Karpas-422 (cell line): Measurements from ENCODE around the gene SEMA5B. TPM values are rescaled to one million over a fixed set of nuclear protein-coding genes. Genes with fewer than 3 reads are reported as not detected.

Experiments used
- DNase-seq: peaks from one replicate; pipeline ENCODE4 v3.0.0-alpha.2; 2015
- H2AFZ ChIP-seq: fragments of 200-600 bp; sonication (generic); 2 replicates; pipeline ENCODE4 v1.6.1; 2014; ENCODE audit warnings: antibody characterized with exemption, low read length, mixed read lengths
- H3K27ac ChIP-seq: fragments of 200-600 bp; sonication (generic); 2 replicates; pipeline ENCODE4 v1.5.1; 2014; ENCODE audit warnings: mild to moderate bottlenecking, low read length, moderate library complexity
- H3K27me3 ChIP-seq: fragments of 200-600 bp; sonication (generic); 2 replicates; pipeline ENCODE4 v1.6.1; 2014; ENCODE audit warnings: low read length, mixed read lengths
- H3K36me3 ChIP-seq: fragments of 200-600 bp; sonication (generic); 2 replicates; pipeline ENCODE4 v1.6.1; 2014; ENCODE audit warnings: low read length, mixed read lengths; ENCODE audit not compliant: insufficient read depth
- H3K4me1 ChIP-seq: fragments of 200-600 bp; sonication (generic); 2 replicates; pipeline ENCODE4 v1.6.1; 2014; ENCODE audit warnings: mild to moderate bottlenecking, low read length, mixed read lengths
- H3K4me2 ChIP-seq: fragments of 200-600 bp; sonication (generic); 2 replicates; pipeline ENCODE4 v1.6.1; 2014; ENCODE audit warnings: low read length, low read depth, mild to moderate bottlenecking; ENCODE audit not compliant: poor library complexity, severe bottlenecking
- H3K4me3 ChIP-seq: fragments of 200-600 bp; sonication (generic); 2 replicates; pipeline ENCODE4 v1.5.1; 2014; ENCODE audit warnings: mild to moderate bottlenecking, antibody characterized with exemption, low read length, mixed read lengths
- H3K79me2 ChIP-seq: fragments of 200-600 bp; sonication (generic); 2 replicates; pipeline ENCODE4 v1.6.1; 2014; ENCODE audit warnings: mild to moderate bottlenecking, low read length, mixed read lengths
- H3K9ac ChIP-seq: fragments of 200-600 bp; sonication (generic); 2 replicates; pipeline ENCODE4 v1.6.0; 2014; ENCODE audit warnings: low read length
- H3K9me2 ChIP-seq: fragments of 200-600 bp; sonication (generic), shearing (Covaris generic); replicated peaks from 2 replicates; pipeline ENCODE4 v1.6.0; 2014; ENCODE audit warnings: mild to moderate bottlenecking, low read length, moderate library complexity; ENCODE audit not compliant: insufficient read depth
- H3K9me3 ChIP-seq: fragments of 300-700, 200-600 bp; sonication (generic); 2 replicates; pipeline ENCODE4 v1.6.1; 2014; ENCODE audit warnings: low read length, mixed read lengths
- H4K20me1 ChIP-seq: fragments of 200-600 bp; sonication (generic); 2 replicates; pipeline ENCODE4 v1.6.1; 2014; ENCODE audit warnings: mild to moderate bottlenecking, antibody characterized with exemption, low read length, low read depth; ENCODE audit not compliant: insufficient read depth
- total RNA-seq: library from RNA; depleted of rRNA; stranded (reverse); fragments of >200 nt; shearing (Covaris generic); gene quantifications from 2 replicates; pipeline ENCODE4 v1.2.3, GENCODE V29; 2014; ENCODE audit warnings: low replicate concordance

The SEMA5B gene
- total RNA-seq, 1 experiment from 2014 or later: not detected

- H3K79me2 ChIP-seq: no peaks in the 10 kb centered on the region
- H3K4me3 ChIP-seq: no peak overlapping the region
- H3K27ac ChIP-seq: no peak overlapping the region
- H3K9ac ChIP-seq: no peak overlapping the region
- peaks cover 25% of the 10 kb centered on the region for H3K4me1 ChIP-seq
- DNase-seq: no peak
- no peak overlapping the region for H2AFZ ChIP-seq
- H4K20me1 ChIP-seq: peaks cover 7% of the 10 kb centered on the region; the same call in 1 of the 2 replicates
- H3K9me2 ChIP-seq: no peaks in the 10 kb centered on the region
- no peaks in the 10 kb centered on the region for H3K27me3 ChIP-seq
- no peak overlapping the region for H3K4me2 ChIP-seq
- H3K36me3 ChIP-seq: no peaks in the 10 kb centered on the region
- H3K9me3 ChIP-seq: no peaks in the 10 kb centered on the region
Observed at GRCh38 chr3:122967765-122968164, 59.8 kb downstream of the SEMA5B start.

- no peaks in the 10 kb centered on the region for H3K9me2 ChIP-seq
Observed at GRCh38 chr3:122967356-122967755, 60.2 kb downstream of the SEMA5B start.

GRCh38 chr3:122966045-122966444, 61.5 kb downstream of the SEMA5B start:
- Histone ChIP-seq H3K4me1 (peaks cover 15% of the 10 kb centered on the region), H3K4me3 (no peak overlapping the region), H3K36me3 (no peaks in the 10 kb centered on the region), H3K4me2 (no peak overlapping the region), H3K27ac (no peak overlapping the region), H3K9me3 (no peaks in the 10 kb centered on the region), H3K9me2 (no peaks in the 10 kb centered on the region), H3K79me2 (no peaks in the 10 kb centered on the region), H2AFZ (no peak overlapping the region), H3K27me3 (no peaks in the 10 kb centered on the region), H3K9ac (no peak overlapping the region), H4K20me1 (peaks cover 4% of the 10 kb centered on the region; the same call in 1 of the 2 replicates)
- no peak for DNase-seq

More at GRCh38 chr3:122967356-122967755, 60.2 kb downstream of the SEMA5B start:
- DNase-seq: no peak
- Histone ChIP-seq H3K36me3 (no peaks in the 10 kb centered on the region), H3K9ac (no peak overlapping the region), H2AFZ (no peak overlapping the region), H3K4me3 (no peak overlapping the region), H3K79me2 (no peaks in the 10 kb centered on the region), H3K4me1 (peaks cover 20% of the 10 kb centered on the region), H3K27ac (no peak overlapping the region), H3K27me3 (no peaks in the 10 kb centered on the region), H3K9me3 (no peaks in the 10 kb centered on the region), H3K4me2 (no peak overlapping the region), H4K20me1 (peaks cover 4% of the 10 kb centered on the region; the same call in 1 of the 2 replicates)

DNA sequence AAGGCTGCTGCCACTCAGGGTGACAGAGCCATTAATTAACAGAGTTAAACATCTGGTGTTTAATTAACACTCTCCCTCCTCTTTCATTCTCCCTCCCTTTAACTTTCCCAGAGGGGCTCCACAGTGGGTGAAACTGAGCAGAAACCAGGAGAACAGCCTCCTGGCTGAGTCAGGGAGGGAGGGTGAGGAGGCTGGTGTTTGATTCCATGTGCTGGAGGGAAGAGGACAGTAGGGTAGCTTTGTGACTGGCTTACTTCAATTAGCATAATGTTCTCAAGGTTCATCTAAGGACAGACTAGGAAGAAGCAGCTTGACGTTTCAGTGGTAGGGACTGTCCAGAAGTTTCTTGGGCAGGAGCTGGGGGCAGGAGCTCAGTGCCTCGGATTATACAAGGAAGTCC, 62.8 kb downstream of the SEMA5B start:
- Histone ChIP-seq H3K9ac (no peak overlapping the region), H4K20me1 (peaks cover 4% of the 10 kb centered on the region; the same call in 1 of the 2 replicates), H3K36me3 (no peaks in the 10 kb centered on the region), H3K9me2 (no peaks in the 10 kb centered on the region), H3K27ac (no peak overlapping the region), H3K27me3 (no peaks in the 10 kb centered on the region), H2AFZ (no peak overlapping the region), H3K9me3 (no peaks in the 10 kb centered on the region), H3K4me1 (peaks cover 11% of the 10 kb centered on the region), H3K79me2 (no peaks in the 10 kb centered on the region), H3K4me2 (no peak overlapping the region), H3K4me3 (no peak overlapping the region)
- no peak for DNase-seq

GRCh38 chr3:122962149-122962548, 65.4 kb downstream of the SEMA5B start:
- H3K27ac ChIP-seq: no peak overlapping the region
- H3K36me3 ChIP-seq: no peaks in the 10 kb centered on the region
- H3K4me3 ChIP-seq: no peak overlapping the region
- H3K4me1 ChIP-seq: no peaks in the 10 kb centered on the region
- H3K9me2 ChIP-seq: no peaks in the 10 kb centered on the region
- H2AFZ ChIP-seq: no peak overlapping the region
- H4K20me1 ChIP-seq: no peaks in the 10 kb centered on the region
- H3K9ac ChIP-seq: no peak overlapping the region
- H3K4me2 ChIP-seq: no peak overlapping the region
- no peaks in the 10 kb centered on the region for H3K9me3 ChIP-seq
- DNase-seq: no peak
- H3K27me3 ChIP-seq: no peaks in the 10 kb centered on the region
- H3K79me2 ChIP-seq: no peaks in the 10 kb centered on the region

DNA sequence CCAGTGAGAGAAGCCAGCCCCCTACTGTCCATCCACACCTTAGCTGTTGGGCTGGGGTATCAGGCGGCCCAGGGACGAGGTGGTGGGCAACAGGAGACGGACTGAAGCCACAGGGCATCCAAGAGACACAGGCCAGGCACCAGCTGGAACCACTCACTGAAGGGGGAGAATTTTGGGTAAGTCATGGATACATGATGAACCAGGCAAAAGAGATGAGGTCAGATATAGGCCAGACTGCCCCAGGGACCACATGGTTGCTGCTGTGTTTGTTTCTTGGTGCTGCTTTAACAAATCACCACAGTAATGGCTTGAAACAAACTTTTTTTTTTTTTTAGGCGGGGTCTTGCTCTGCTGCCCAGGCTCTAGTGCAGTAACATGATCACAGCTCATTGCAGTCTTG, 66.4 kb downstream of the SEMA5B start:
- H4K20me1 ChIP-seq: no peaks in the 10 kb centered on the region
- H3K27me3 ChIP-seq: no peaks in the 10 kb centered on the region
- no peaks in the 10 kb centered on the region for H3K4me1 ChIP-seq
- no peak for DNase-seq
- no peak overlapping the region for H3K4me3 ChIP-seq
- H2AFZ ChIP-seq: no peak overlapping the region
- no peak overlapping the region for H3K9ac ChIP-seq
- H3K9me3 ChIP-seq: no peaks in the 10 kb centered on the region
- no peak overlapping the region for H3K4me2 ChIP-seq
- no peak overlapping the region for H3K27ac ChIP-seq
- no peaks in the 10 kb centered on the region for H3K79me2 ChIP-seq
- H3K36me3 ChIP-seq: no peaks in the 10 kb centered on the region
- no peaks in the 10 kb centered on the region for H3K9me2 ChIP-seq

- Histone ChIP-seq H3K36me3 (no peaks in the 10 kb centered on the region), H3K4me1 (no peaks in the 10 kb centered on the region), H2AFZ (no peak overlapping the region), H3K9me3 (no peaks in the 10 kb centered on the region), H3K4me2 (no peak overlapping the region), H3K9me2 (no peaks in the 10 kb centered on the region), H4K20me1 (no peaks in the 10 kb centered on the region), H3K27me3 (no peaks in the 10 kb centered on the region), H3K79me2 (no peaks in the 10 kb centered on the region), H3K27ac (no peak overlapping the region), H3K4me3 (no peak overlapping the region), H3K9ac (no peak overlapping the region)
- DNase-seq: no peak
Observed at GRCh38 chr3:122960652-122961051, 66.9 kb downstream of the SEMA5B start.

DNA sequence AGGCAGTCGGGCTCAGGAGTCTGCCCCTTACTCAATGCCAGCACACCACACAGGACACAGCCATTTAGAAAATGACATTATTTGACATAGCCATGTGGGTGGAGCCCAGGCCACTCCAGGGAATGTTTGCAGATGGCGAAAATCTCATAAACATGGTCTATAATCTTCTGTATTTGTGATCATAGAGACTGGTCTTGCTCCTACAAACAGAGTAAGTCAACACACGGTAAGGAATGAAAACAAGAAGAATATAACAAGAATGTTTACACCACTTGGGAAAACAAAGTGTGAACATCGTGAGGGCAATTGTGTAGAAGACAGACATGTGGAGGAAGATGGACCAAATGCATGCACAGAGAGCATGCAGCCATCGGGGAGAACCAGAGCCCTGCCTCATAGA, 68.2 kb downstream of the SEMA5B start:
- H3K9me3 ChIP-seq: no peaks in the 10 kb centered on the region
- DNase-seq: no peak
- no peak overlapping the region for H3K27ac ChIP-seq
- H2AFZ ChIP-seq: no peak overlapping the region
- no peaks in the 10 kb centered on the region for H3K9me2 ChIP-seq
- no peaks in the 10 kb centered on the region for H3K79me2 ChIP-seq
- H3K27me3 ChIP-seq: no peaks in the 10 kb centered on the region
- H3K4me3 ChIP-seq: no peak overlapping the region
- no peaks in the 10 kb centered on the region for H3K36me3 ChIP-seq
- H3K4me2 ChIP-seq: no peak overlapping the region
- H3K9ac ChIP-seq: no peak overlapping the region
- no peaks in the 10 kb centered on the region for H3K4me1 ChIP-seq
- no peaks in the 10 kb centered on the region for H4K20me1 ChIP-seq
